ENCODE results near the gene LCN6.
"Not testable (repeated sequence)": the region's sequence is repeated elsewhere in the genome, so short reads cannot be mapped to it uniquely, and the experiment has no call there.

LCN6 gene, protein sequence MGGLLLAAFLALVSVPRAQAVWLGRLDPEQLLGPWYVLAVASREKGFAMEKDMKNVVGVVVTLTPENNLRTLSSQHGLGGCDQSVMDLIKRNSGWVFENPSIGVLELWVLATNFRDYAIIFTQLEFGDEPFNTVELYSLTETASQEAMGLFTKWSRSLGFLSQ

DNA sequence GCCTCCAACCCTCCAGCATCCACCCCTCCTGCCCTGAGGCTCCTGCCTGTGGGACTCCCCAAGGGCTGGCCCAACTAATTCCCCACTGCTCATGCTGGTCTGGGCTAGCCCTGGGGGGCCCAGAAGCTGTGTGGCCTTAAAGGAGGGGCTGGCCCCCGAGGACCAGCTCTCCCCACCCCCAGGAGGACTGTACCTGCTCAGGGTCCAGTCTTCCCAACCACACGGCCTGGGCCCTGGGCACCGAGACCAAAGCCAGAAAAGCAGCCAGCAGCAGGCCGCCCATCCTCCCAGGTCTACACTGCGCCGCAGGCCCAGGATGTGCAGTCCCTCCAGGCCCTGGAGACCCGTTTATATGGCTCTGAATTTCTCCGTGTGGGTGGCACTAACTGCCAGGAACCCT, at the start of gene LCN6:
LCN6 (minus strand) TSS at position 325 of the 400 bp plus-strand sequence; CDS start at position 283, 42 bp downstream.
- DNase-seq: no peak

DNA sequence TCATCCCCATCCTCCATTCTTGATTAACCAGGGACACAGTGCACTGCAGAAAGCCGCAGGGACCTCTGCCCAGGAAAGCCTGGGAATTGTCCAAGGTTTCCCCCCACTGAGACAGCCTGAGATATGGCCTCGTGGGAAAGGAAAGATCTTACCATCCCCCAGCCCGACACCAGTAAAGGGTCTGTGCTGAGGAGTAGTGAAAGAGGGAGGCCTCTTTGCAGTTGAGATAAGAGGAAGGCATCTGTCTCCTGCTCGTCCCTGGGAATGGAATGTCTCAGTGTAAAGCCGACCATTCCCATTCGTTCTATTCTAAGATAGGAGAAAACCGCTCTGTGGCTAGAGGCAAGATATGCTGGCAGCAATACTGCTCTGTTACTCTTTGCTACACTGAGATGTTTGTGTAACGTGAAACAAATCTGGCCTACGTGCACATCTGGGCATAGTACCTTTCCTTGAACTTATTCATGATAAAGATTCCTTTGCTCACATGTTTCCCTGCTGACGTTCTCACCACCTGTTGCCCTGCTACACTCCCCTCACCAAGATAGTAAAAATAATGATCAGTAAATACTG, 48.5 kb upstream of the LCN6 start:
- not testable (repeated sequence) for DNase-seq

DNA sequence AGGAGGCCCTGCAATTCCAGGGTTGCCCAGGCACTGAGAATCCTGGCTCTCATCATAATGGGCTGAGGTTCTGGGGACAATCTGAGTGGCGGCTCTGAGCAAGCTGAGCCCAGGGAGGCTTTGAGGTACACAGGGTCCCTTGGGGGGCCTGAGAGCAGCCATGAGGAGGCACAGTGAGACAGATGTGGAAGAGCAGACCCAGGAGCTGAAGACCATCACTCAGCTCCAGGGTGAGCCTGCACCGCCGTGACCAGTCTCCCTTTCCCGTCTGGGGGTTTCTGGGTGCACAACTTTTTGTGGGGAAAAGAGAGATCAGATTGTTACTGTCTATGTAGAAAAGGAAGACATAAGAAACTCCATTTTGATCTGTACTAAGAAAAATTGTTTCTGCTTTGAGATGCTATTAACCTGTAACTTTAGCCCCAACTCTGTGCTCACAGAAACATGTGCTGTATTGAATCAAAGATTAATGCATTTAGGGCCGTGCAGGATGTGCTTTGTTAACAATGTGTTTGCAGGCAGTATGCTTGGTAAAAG, 48.0 kb upstream of the LCN6 start, which contains the start of gene CCDC183:
CCDC183 (plus strand) TSS at position 101 of the 537 bp plus-strand sequence; CDS start at position 161, 60 bp downstream.
- no peak for DNase-seq

DNA sequence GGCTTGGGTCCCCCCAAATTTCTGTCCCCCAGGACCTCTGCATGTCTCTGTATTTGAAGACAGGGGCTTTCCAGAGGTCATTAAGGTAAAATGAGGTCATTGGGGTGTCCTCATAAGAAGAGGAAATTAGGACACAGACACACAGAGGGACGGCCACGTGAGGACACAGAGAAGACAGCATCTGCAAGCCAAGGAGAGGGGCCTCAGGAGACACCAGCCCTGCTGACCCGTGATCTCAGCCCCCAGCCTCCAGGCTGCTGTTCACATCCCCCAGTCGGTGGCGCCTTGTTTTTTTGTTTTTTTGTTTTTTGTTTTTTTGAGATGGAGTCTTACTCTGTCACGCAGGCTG, 46.6 kb upstream of the LCN6 start:
- DNase-seq: no peak

DNA sequence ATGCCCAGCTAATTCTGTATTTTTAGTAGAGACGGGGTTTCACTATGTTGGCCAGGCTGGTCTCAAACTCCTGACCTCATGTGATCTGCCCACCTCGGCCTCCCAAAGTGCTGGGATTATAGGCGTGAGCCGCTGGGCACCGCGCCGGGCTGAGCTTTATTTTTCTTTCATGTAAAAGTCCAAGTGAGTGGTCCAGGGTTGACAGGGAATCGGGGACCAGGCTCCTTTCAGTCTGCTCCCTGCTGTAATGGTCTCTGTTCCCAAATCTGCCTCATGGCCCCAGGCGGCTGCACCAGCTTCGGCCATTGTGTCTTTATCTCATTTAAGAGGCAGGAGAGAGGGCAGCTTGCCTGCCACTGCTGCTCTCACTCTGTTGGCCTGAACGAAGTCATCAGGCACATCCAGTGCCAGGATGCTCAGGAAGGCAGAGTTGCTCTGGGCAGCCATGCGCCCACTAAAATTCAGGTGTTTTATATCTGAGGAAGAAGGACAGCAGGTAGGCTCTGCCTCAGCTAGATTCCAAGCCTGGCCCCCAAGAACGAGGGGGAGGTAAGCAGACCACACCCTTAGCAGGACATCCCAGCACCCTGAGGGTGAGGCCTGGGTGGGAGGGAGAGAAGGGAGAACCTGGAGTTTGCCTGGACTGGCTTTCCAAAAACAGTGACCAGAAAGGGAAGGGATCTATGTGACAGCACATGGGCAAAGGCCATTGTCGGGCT, 46.1 kb upstream of the LCN6 start:
- no peak for DNase-seq

DNA sequence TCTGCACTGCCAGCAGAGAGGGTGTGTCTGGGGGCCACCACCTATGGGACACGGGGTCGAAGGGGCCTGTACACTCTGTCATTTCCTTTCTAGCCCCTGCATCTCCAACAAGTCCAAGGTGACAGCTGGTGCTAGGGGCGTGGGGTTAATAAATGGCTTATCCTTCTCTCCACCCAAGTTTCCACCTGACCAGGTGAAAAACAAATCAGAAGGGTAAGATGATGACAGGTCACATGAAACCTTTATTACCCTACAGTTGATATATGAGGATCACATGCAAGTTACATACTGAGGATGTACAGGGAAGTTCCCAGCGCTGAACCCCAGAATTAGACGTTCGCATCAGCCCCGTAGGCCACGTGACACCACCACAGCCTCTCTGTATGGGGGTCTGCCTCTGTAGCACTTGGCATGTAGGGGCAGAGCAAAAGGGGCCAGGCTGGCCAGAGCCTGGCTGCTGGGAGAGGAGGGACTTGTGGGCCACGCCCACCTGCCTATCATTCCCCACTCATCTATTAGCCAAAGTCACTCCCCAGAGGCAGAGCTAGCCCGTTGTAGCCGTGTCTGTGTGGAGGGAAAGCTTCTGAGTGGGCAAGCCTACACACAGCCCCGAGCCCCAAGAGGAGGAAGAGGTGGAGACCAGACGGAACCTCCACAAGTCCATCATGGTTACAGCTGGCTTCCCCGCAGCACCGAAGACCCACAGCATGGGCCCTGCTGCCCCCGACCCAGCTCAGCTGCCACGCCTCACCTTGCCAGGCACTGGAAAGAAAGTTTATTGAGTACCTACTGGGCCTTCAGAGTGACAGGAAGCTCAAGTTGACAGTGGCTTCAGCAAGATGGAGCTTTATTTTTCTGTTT, 45.0 kb upstream of the LCN6 start:
- no peak for DNase-seq

DNA sequence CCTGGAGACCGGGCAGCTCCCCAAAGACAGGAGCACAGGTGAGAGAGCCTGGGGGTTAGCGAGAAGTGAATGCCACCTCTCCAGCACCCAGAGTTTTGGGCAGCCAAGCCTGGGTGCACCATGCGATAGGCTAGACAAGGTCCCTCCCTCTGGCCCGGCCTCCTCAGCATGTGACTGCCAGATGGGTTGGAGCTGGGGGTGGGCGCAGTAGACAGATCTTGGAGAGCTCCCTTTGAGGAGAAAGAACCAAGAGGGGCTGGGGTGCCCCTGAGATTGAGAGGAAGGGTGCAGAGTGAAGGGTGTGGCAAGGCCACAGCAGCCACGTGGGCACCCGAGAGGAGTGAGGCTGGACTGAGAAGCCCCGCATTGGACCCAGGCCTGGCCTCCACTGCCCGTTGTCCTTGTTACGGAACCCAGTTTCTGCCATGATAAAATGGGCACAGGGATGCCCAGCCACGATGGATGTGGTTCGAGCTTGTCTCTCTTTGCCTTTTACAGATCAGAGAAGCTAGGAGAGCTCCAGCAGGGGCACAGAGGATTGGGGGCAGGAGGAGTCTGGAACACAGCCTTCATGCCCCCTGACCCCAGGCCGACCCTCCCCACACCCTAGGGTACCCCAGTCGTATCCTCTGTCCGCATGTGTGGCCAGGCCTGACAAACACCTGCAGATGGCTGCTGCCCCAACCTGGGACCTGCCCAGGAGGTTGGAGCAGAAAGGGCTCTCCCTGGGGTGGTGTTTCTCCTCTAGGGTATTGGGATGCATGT, 44.2 kb upstream of the LCN6 start:
- no peak for DNase-seq

DNA sequence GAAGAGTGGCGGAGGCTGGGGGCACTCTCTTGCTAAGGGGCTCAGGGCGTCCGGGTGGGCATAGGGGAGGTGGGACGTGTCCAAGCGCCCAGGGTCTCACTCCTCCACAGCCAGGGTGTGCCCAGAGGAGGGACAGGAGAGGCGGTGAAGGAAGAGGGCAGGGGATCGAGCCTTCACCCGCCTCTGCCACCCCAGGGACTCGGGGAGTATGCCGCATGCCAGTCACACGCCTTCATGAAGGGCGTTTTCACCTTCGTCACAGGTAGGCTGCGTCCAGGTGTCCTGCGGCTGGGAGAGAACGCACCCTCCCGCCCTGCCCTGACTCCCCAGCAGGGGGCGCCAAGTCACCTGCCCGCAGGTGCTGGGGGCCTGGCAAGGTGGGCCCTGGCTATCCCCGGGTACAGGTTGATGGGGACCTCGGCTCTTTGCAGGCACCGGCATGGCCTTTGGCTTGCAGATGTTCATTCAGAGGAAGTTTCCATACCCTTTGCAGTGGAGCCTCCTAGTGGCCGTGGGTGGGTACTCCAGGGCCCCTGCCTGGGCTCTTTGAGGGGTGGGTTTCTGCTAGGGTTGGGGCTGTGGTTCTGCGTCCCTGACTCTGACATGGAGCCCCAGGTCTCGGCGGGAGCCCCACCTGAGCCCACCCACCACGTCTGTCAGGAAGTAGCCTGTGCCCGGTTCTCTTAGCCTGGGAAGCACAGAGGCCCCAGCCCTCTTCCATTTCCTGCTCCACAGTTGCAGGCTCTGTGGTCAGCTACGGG, 43.4 kb upstream of the LCN6 start:
- DNase-seq: peak; percentile 46

DNA sequence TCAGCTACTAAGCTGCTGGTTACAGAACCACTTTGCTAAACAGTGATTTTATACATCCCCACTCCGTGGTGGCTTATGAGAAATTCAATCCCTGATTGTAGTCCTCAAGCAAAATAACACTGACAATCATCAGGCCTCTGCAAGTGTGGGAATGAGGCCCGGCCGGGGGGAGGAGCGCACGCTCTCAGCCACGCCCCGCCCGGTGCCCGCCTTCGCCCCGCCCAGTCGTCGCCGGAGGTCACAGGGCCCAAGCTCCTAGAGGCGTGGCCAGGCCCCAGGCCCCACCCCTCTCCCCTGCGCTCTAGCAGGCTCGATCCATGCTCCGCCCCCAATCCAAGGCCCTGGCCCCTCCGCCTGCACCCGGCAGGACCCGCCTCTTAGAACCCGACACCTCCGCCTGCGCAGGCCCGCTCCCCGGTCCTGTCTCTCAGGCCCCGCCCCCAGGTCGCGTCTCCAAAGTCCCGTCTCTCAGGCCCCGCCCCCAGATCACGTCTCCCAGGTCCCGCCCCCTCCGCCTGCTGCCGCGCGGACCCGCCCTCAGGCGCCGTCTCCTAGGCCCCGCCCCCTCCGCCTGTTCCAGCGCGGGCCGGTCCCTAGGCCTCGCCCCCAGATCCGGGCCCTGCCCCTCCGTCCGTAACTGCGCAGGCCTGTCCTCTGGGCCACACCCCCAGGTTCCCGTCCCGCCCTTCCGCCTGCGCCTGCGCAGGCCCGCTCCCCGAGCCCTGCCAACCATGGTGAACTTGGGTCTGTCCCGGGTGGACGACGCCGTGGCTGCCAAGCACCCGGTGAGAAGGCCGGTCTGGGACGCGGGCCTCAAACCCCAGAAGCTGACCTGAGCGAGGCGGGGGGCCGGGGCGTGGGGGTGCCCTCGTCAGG, 42.6 kb upstream of the LCN6 start, which contains the start of gene TMEM141:
TMEM141 (plus strand) TSS at position 705 of the 876 bp plus-strand sequence; CDS start at position 732, 27 bp downstream.
- DNase-seq: peak; percentile 100

DNA sequence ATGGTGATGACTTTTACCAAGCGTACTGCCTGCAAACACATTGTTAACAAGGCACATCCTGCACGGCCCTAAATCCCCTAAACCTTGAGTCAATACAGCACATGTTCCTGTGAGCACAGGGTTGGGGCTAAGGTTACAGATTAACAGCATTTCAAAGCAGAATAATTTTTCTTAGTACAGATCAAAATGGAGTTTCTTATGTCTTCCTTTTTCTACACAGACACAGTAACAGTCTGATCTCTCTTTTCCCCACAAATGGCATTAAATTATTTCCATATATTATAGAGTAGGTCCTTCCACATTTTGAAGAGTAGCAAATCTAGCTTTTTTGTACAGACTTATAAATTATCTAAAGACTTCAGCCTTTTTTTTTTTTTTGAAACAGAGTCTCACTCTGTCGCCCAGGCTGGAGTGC, 41.2 kb upstream of the LCN6 start:
- no peak for DNase-seq

DNA sequence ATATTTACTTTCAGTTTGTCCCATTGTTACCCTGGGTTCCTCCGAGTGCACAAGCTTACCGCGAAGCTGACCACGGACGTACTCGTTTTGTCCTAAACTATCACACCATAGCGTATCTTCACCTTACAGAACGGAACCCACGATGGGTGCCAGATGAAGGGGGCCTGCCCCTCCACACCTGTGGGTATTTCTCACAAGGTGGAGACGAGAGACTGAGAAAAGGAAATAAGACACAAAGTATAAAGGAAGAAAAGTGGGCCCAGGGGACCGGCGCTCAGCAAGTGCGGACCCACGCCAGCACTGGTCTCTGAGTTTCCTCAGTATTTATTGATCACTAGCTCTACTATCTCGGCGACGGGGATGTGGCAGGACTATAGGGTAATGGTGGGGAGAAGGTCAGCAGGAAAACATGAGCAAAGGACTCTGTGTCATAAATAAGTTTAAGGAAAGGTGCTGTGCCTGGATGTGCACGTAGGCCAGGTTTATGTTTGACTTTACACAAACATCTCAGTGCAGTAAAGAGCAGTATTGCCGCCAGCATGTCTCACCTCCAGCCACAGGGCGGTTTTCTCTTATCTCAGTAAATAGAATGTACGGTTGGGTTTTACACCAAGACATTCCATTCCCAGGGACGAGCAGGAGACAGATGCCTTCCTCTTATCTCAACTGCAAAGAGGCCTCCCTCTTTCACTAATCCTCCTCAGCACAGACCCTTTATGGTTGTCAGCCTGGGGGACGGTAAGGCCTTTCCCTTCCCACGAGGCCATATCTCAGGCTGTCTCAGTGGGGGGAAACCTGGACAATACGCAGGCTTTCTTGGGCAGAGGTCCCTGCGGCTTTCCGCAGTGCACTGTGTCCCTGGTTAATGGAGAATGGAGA, 40.6 kb upstream of the LCN6 start:
- DNase-seq: not testable (repeated sequence)

DNA sequence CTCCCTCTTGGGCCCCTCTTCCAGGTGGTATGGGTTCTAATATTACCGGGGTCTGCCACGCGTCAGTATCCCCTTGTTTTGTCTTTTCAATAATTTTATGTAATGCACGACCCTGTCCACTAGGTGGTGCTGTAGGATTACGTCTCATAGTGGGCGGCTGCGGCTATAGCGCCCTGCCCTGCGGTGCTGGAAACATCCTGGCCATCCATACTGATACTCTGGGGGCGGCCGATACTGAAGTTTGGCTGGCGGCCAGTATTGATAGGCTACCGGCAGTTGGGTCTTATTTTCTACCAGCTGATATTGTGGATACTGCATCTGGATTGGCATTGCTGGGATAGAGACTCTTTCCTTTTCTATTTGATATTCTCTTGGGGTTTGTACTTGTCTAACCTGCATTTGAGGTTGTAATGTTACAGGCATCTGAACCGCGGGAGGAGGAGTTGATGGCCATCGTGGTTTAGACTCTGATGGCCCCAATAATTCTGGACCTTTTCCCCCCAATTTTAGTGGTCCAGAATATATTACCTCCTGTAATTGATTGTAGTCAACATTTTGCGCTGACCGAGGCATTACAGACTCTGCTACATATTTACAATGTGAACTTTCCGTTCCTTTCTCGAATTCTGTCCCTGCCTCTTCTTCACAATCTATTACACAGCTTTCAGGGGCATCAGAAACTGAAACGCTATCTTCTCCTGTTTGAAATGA, 39.5 kb upstream of the LCN6 start:
- peak; percentile 74 for DNase-seq

DNA sequence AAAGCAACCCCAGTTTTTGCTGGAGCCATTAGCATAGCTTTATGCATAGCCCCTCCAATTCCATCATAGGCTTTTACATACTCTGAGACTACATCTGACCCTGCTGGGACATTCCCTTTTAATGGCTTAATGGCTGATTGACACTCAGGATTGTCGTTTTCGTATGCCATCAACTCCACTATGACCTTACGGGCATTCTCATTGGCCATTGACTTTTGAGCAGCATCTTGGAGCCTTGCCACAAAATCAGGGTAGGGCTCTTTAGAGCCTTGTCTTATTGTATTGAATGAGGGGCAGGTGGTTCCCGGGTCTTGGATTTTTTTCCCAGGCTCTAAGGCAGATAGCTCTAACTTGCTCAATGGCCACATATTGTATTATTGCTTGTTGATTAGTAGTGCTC, 38.7 kb upstream of the LCN6 start:
- DNase-seq: not testable (repeated sequence)

DNA sequence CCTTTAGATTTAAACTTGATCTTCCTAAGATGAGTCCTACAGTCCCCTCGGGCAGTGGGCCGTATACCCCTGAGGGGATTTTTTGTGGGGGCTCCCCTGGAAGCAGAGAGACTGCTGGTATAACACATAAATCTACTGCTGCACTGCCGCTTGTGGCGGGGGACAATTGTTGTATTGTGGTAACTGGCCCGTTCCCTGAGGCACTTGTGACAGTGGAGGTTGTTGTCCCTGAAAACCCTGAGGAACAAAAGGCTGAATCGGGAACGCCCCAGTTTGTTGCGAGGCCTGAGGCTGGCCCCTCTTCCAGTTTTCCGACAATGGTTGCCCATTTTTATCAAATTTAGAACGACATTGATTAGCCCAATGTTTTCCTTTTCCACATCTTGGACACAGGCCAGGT, 38.1 kb upstream of the LCN6 start:
- DNase-seq: no peak

DNA sequence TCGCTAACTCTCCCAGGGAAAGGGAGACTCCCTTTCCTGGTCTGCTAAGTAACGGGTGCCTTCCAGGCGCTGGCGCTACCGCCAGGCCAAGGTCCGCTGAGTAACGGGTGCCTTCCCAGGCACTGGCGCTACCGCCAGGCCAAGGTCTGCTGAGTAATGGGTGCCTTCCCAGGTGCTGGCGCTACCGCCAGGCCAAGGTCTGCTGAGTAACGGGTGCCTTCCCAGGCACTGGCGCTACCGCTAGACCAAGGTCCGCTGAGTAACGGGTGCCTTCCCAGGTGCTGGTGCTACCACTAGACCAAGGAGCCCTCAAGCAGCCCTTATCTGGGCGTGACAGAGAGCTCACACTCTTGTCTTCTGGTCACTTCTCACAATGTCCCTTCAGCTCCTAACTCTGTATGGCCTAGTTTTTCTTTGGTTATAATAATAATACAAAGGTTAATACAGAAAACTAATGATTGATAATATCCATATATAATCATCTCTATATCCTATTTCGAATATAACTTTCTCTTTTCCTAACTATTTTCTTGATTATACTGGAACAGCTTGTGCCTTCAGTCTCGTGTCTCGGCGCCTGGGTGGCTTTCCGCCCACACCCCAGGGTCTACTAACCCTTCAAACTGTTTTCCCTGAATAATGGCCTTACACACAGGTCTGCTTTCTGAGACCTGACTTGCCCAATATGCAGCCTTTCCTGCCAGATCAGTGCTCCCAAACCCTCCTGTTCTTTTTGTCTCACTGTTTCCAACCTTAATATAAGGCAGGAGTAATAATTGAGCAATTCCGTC, 37.4 kb upstream of the LCN6 start:
- DNase-seq: not testable (repeated sequence)

DNA sequence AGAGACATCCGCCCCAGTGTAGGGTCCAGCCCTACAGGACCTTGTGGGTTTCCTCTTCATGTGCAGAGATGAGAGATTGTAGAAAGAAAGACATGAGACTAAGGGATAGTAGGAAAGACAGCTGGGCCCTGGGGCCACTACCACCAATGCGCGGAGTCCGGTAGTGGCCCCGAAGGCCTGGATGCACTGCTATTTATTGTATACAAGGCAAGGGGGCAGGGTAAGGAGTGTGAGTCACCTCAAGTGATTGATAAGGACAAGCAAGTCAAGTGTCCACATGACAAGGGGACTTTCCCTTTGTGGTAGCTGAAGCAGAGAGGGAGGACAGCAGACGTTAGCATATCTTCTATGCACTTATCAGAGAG, 36.7 kb upstream of the LCN6 start:
- no peak for DNase-seq

DNA sequence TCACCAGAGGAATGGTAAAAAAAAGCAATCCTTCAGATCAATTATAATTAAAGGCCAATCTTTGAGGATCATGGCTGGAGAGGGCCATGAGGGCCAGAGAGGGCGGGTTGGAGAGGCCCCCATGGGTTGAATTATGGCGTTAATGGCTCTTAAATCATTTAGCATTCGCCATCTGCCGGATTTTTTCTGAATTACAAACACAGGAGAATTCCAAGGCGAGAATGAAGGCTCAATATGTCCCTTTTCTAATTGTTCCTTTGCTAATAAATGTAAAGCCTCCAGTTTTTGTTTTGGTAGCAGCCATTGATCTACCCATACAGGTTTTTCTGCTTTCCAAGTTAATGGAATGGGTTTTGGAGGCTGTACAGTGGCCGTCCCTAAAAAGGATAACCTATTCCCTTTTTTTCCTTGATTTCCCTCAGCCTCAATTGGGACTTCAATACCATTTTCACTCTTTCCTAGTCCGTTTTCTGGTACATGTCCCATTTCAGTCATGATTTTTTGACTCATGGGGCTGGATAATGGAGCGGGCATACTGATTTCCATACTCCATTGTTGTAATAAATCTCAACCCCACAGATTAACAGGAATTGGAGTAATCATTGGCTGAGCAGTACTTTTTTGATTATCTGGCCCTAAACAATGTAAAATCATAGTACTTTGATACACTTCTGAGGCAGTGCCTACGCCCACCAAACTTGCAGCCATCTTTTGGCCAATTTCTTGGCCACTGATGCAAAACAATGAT, 36.1 kb upstream of the LCN6 start:
- DNase-seq: peak; percentile 72

Data from NCI-H2171 (cell line).